Measurements from ENCODE around the gene UBD. TPM values are rescaled to one million over a fixed set of nuclear protein-coding genes. Genes with fewer than 3 reads are reported as not detected.

Gene UBD
- total RNA-seq, 4 donors from 2014 or later: 0.31 to 0.47 (median 0.40) TPM; not detected in 1

DNA sequence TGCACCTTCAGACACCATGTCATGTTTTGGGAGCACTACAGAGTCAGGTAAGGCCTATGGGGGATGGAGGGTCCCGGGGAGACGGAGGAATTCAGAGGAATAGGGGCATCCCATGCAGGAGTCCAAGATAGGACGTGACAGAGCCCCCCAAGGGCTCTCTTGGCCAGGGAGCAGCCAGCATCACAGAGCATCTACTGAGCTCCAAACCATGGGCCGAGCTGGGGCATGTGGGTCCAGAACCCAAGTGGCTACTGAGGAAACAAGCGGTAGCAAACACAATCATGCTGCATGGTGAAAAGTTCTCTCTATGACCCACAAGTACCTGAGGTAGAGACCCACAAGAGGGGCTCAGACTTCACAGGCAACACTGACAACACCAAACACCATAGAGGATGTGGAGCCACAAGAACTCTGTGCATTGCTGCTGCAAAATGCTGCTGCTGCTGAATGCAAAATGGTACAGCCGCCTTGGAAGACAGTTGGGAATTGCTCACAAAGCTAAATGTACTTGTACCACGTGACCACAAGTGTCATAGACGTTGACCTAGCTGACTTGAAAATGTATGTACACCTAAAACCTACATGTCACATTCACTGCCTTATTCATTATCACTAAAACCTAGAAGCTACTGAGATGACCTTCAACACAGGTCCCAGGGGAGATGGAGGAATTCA lies 38.4 kb downstream of the UBD start:
- Histone ChIP-seq H3K27ac (no peak overlapping the region), H3K36me3 (no peaks in the 10 kb centered on the region), H3K9me3 (no peaks in the 10 kb centered on the region), H3K4me3 (no peak overlapping the region), H3K4me1 (no peaks in the 10 kb centered on the region), H3K27me3 (no peaks in the 10 kb centered on the region)
- WGBS, 2 donors (ENCODE audit: low coverage in 1 of 2): 52 to 61% methylated on average over 4 to 5 of the region's 8 CpGs
- TF ChIP-seq, protein P1, sequence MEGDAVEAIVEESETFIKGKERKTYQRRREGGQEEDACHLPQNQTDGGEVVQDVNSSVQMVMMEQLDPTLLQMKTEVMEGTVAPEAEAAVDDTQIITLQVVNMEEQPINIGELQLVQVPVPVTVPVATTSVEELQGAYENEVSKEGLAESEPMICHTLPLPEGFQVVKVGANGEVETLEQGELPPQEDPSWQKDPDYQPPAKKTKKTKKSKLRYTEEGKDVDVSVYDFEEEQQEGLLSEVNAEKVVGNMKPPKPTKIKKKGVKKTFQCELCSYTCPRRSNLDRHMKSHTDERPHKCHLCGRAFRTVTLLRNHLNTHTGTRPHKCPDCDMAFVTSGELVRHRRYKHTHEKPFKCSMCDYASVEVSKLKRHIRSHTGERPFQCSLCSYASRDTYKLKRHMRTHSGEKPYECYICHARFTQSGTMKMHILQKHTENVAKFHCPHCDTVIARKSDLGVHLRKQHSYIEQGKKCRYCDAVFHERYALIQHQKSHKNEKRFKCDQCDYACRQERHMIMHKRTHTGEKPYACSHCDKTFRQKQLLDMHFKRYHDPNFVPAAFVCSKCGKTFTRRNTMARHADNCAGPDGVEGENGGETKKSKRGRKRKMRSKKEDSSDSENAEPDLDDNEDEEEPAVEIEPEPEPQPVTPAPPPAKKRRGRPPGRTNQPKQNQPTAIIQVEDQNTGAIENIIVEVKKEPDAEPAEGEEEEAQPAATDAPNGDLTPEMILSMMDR (IDR thresholded peaks at IDR 0.05): no peak
- TF ChIP-seq POLR2A (IDR thresholded peaks at IDR 0.05) (no peak), POLR2AphosphoS5 (IDR thresholded peaks at IDR 0.05) (no peak), EP300 (IDR thresholded peaks at IDR 0.05) (no peak)
- ATAC-seq: no peak

DNA sequence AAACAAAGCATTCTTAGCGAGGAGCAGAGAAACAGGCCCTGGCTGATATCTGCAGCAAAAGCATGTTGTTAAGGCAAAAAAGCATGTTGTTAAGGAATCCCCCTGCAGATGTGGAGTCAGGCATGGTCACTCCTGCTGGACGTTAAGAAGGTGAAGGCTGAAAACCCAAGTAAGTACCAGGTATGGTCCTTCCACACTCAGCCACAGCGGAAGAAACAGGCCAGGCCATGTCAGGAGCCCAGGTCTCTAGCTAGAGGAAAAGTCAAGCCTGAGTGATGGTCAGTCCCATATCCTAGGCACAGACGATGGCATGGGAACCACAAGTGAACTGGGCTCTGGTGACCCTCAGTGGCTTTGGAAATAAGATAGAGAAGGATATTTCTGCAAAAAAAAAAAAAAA lies 39.3 kb downstream of the UBD start:
- Histone ChIP-seq H3K4me1 (no peaks in the 10 kb centered on the region), H3K4me3 (no peak overlapping the region), H3K36me3 (no peaks in the 10 kb centered on the region), H3K9me3 (no peaks in the 10 kb centered on the region), H3K27ac (no peak overlapping the region), H3K27me3 (no peaks in the 10 kb centered on the region)
- 62 to 88% methylated on average over 3 to 4 of the region's 4 CpGs for WGBS, 2 donors (ENCODE audit: low coverage in 1 of 2)
- ATAC-seq: no peak
- TF ChIP-seq EP300 (IDR thresholded peaks at IDR 0.05) (no peak), POLR2A (IDR thresholded peaks at IDR 0.05) (no peak), POLR2AphosphoS5 (IDR thresholded peaks at IDR 0.05) (no peak)
- TF ChIP-seq, protein P1 (IDR thresholded peaks at IDR 0.05): no peak

DNA sequence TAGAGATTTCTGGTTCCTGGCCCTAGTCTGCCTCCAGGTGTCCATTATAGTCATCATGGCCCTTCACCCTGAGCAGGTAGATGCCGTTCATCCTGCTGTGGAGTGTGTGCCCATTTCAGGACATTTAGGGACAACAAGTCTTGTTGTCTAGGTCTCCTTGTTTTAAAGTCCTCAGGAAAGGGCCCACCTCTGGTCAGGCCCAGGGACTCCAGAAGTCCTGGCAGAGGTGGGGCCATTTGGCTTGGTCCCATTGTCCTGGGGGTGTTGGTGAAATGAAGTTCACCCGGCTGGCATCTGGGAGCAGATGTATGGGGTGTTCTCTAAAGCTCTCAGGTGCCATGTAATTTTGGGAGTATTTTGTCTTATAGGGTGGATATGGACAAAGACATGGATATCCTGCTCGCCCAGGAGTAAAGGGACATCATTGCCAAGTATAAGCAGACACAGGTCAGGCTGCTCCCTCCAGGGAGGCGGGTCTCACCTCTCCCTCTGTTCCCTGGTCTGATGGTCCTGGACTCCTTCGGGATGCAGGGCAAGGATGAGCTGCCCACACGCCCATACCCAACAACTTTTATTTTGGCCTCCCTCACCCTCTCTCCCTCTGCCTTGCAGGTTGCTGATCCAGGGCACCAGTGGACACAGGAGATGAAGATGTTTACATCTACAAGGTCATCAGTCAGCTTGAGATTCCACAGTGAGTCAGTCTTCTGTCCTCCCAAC lies 40.1 kb downstream of the UBD start:
- no peak overlapping the region for H3K4me3 ChIP-seq
- no peak for ATAC-seq
- 80 to 88% methylated on average over 3 to 4 of the region's 6 CpGs for WGBS, 2 donors (ENCODE audit: low coverage in 1 of 2)

DNA sequence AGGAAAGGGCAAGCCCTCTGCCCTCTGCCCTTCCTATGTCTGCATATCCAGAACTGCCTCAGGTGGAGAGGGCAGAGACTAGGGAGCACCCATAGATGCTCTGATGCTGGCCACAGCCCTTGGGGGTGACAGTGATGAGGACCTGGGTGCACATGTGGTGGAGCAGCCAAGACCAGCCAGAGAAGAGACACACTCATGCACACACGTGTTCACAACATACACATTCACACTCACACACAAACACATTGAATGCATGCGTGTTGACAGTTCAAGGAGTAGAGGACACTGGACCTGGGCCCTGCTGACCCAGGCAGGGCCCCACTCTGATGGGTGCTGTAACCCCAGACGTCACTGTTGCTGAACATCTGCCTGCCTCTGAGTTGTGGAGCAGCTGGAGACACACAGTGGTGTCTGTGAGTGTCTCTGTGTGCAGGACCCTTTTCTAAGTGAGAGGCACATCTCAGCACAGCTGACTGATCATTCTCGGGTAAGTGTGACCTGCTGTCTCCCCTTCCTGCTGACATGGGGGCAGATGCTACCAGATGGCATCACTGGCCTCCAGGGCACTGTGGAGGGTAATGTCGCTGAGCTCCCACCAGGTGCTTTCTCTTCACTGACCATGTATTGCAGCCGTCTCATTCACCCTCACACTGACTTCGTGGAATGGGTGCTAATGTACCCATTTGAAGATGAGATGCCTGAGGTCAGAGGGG lies 41.6 kb downstream of the UBD start:
- no peaks in the 10 kb centered on the region for H3K36me3 ChIP-seq
- no peaks in the 10 kb centered on the region for H3K9me3 ChIP-seq
- H3K27ac ChIP-seq: no peak overlapping the region
- TF ChIP-seq, protein P1 (IDR thresholded peaks at IDR 0.05): no peak
- TF ChIP-seq EP300 (IDR thresholded peaks at IDR 0.05) (no peak), POLR2AphosphoS5 (IDR thresholded peaks at IDR 0.05) (no peak), POLR2A (IDR thresholded peaks at IDR 0.05) (no peak)
- ATAC-seq: no peak
- no peaks in the 10 kb centered on the region for H3K27me3 ChIP-seq
- no peaks in the 10 kb centered on the region for H3K4me1 ChIP-seq
- 75 to 80% methylated on average over 1 to 3 of the region's 7 CpGs for WGBS, 2 donors (ENCODE audit: low coverage in 1 of 2)
- H3K4me3 ChIP-seq: no peak overlapping the region

More for the DNA sequence above, 40.1 kb downstream of the UBD start:
- Histone ChIP-seq H3K27ac (no peak overlapping the region), H3K4me1 (no peaks in the 10 kb centered on the region), H3K9me3 (no peaks in the 10 kb centered on the region), H3K27me3 (no peaks in the 10 kb centered on the region), H3K36me3 (no peaks in the 10 kb centered on the region)
- TF ChIP-seq, protein P1 (IDR thresholded peaks at IDR 0.05): no peak
- no peak for TF ChIP-seq EP300 (IDR thresholded peaks at IDR 0.05)
- no peak for TF ChIP-seq POLR2AphosphoS5 (IDR thresholded peaks at IDR 0.05)
